ENCODE results near the gene SYT7.
A peak's percentile ranks its signal among the peaks of the same experiment; 100 is the strongest.

Gene SYT7

GRCh38 chr11:61514050-61514917, 66.6 kb downstream of the SYT7 start:
- no peak for DNase-seq (ENCODE audit: low spot score)

GRCh38 chr11:61513143-61513765, 67.6 kb downstream of the SYT7 start:
- no peak for DNase-seq (ENCODE audit: low spot score)

GRCh38 chr11:61512435-61512834, 68.4 kb downstream of the SYT7 start:
- no peak for DNase-seq (ENCODE audit: low spot score)

GRCh38 chr11:61511383-61511782, 69.5 kb downstream of the SYT7 start:
- no peak for DNase-seq (ENCODE audit: low spot score)

- DNase-seq (ENCODE audit: low spot score), result no peak
Observed at GRCh38 chr11:61510974-61511373, 69.9 kb downstream of the SYT7 start.

GRCh38 chr11:61510166-61510919, 70.5 kb downstream of the SYT7 start:
- no peak for DNase-seq (ENCODE audit: low spot score)

GRCh38 chr11:61509043-61510029, 71.5 kb downstream of the SYT7 start:
- peak; percentile 87 for DNase-seq (ENCODE audit: low spot score)

GRCh38 chr11:61507962-61508861, 72.7 kb downstream of the SYT7 start, which contains the start of gene LRRC10B:
Gene LRRC10B, plus strand, starts transcription at chr11:61508749. Its CDS starts 250 bp downstream, at chr11:61508999.
- DNase-seq (ENCODE audit: low spot score), result peak; percentile 92

GRCh38 chr11:61507012-61507768, 73.7 kb downstream of the SYT7 start:
- no peak for DNase-seq (ENCODE audit: low spot score)

- no peak for DNase-seq (ENCODE audit: low spot score)
Observed at GRCh38 chr11:61505640-61506155, 75.2 kb downstream of the SYT7 start.

- no peak for DNase-seq (ENCODE audit: low spot score)
Observed at GRCh38 chr11:61505106-61505505, 75.8 kb downstream of the SYT7 start.

GRCh38 chr11:61503135-61503770, 77.6 kb downstream of the SYT7 start:
- DNase-seq (ENCODE audit: low spot score), result no peak

GRCh38 chr11:61502522-61502921, 78.4 kb downstream of the SYT7 start:
- DNase-seq (ENCODE audit: low spot score), result no peak

- peak; percentile 51 for DNase-seq (ENCODE audit: low spot score)
Observed at GRCh38 chr11:61499816-61500491, 80.9 kb downstream of the SYT7 start.

- DNase-seq (ENCODE audit: low spot score), result no peak
Observed at GRCh38 chr11:61498767-61499341, 82.0 kb downstream of the SYT7 start.

GRCh38 chr11:61497876-61498275, 83.0 kb downstream of the SYT7 start:
- DNase-seq (ENCODE audit: low spot score), result no peak

- no peak for DNase-seq (ENCODE audit: low spot score)
Observed at GRCh38 chr11:61497473-61497872, 83.4 kb downstream of the SYT7 start.
